ENCODE measurements around the gene ANKRD23. TPM values are rescaled to one million over a fixed set of nuclear protein-coding genes. Genes with fewer than 3 reads are reported as not detected.

ANKRD23 gene
- total RNA-seq, 1 experiment from 2014 or later, result 8.9 TPM

Small RNA genes lying within 50 kb of the gene (microRNA-seq; reads per million reads assigned to microRNA genes)
- gene MIR3127 (ENCODE audit: borderline number of aligned reads, borderline replicate concordance), result 4.0 reads per million

Other genes starting within 250 kb of the ANKRD23 start
- gene KANSL3, start 205.7 kb downstream of the ANKRD23 start, total RNA-seq (2021), result 52.0 and 53.8 TPM in 2 replicates
- 0.09 TPM in 1 of 2 replicates, not detected in the other for gene FER1L5, start 201.3 kb downstream of the ANKRD23 start, total RNA-seq (2021)
- gene LMAN2L, start 104.0 kb downstream of the ANKRD23 start, total RNA-seq (2021), result 13.2 and 15.6 TPM in 2 replicates
- 28.2 and 31.4 TPM in 2 replicates for gene CNNM4, start 83.1 kb downstream of the ANKRD23 start, total RNA-seq (2021)
- 28.7 and 28.8 TPM in 2 replicates for gene CNNM3, start 27.8 kb downstream of the ANKRD23 start, total RNA-seq (2021)
- 19.0 and 23.2 TPM in 2 replicates for gene ANKRD39, start 14.0 kb upstream of the ANKRD23 start, total RNA-seq (2021)
- 52.8 and 60.5 TPM in 2 replicates for gene SEMA4C, start 26.1 kb upstream of the ANKRD23 start, total RNA-seq (2021)
- gene FAM178B, start 142.6 kb upstream of the ANKRD23 start, total RNA-seq (2021), result 1.8 and 3.5 TPM in 2 replicates